Cardiac fibroblast (primary cell): ENCODE results near the gene UNC45A.
A peak's percentile ranks its signal among the peaks of the same experiment; 100 is the strongest.

Source experiments
- DNase-seq, 2 donors: peaks; one replicate each; pipeline versions ENCODE4 v3.0.0 to v3.0.0-alpha.2; 2010; ENCODE audit warnings: low read depth in 2 of 2
- H3K4me3 ChIP-seq, 2 donors: replicated peaks in 1 of 2; 1 replicate in 1 of 2; 2 replicates in 1 of 2; pipeline ENCODE4 v1.5.1; 2011; ENCODE audit warnings: low read depth in 2 of 2, low read length in 2 of 2, mild to moderate bottlenecking in 2 of 2, moderate library complexity in 1 of 2
- TF ChIP-seq, protein P1 (sequence below): IDR thresholded peaks from one replicate; pipeline ENCODE4 v1.5.1; 2011; ENCODE audit warnings: low read depth, mild to moderate bottlenecking, low read length, inconsistent platforms

Gene UNC45A

DNA sequence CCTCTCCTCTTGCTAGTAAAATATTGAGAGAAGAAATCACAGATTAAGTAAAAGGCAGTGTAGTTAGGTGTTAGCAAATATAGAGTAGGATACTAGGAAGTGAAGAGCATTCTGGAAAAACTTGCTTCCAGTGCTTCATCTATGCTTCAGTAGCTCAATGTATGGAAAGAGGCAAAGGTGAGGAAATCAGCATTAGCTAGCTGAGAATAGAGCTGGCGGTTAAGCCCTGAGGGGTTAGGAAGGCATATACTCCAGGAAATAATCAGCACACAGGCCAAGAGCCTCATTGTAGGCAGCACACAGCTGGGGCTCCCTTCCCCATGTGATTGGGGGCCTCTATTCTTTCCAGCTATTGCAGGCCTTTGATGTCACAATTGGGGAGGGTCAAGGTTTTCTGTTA is 33.3 kb downstream of the UNC45A start:
- DNase-seq = no peak
- TF ChIP-seq, protein P1, sequence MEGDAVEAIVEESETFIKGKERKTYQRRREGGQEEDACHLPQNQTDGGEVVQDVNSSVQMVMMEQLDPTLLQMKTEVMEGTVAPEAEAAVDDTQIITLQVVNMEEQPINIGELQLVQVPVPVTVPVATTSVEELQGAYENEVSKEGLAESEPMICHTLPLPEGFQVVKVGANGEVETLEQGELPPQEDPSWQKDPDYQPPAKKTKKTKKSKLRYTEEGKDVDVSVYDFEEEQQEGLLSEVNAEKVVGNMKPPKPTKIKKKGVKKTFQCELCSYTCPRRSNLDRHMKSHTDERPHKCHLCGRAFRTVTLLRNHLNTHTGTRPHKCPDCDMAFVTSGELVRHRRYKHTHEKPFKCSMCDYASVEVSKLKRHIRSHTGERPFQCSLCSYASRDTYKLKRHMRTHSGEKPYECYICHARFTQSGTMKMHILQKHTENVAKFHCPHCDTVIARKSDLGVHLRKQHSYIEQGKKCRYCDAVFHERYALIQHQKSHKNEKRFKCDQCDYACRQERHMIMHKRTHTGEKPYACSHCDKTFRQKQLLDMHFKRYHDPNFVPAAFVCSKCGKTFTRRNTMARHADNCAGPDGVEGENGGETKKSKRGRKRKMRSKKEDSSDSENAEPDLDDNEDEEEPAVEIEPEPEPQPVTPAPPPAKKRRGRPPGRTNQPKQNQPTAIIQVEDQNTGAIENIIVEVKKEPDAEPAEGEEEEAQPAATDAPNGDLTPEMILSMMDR = no peak
- no peak overlapping the region for H3K4me3 ChIP-seq

DNA sequence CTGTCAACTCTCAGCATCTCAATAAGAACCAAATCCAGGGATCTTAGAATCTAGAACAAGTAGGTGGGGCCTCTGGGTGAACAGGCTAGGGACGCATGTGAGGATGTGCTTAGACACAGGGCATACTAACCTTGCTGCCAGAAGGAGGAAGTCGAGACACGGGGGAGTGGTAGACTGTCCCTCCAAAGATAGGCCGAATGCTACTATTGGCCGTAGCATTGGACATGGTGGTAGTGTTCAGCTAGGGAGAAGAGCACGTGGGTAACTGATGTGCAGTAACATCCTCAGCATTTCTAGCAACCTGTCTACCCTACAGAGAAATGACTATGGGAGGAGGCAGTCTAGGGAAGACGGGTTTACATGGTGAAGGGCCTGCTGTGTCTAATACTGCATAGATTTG is 35.2 kb downstream of the UNC45A start:
- H3K4me3 ChIP-seq = no peak overlapping the region
- no peak for DNase-seq
- TF ChIP-seq, protein P1 = no peak

DNA sequence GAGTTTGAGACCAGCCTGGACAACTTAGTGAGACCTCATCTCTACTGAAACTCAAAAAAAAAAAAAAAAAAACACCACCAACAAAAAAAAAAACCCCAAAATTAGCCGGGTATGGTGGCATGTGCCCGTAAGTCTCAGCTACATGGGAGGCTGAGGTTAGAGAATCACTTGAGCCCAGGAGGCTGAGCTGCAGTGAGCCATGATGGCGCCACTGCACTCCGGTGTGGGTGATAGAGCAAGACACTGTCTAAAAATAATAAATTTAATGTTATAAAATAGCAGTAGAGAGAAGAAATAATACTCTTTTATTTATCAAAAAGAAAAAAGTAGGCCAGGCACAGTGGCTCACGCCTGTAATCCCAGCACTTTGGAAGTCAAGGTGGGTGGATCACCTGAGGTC is 37.0 kb downstream of the UNC45A start:
- DNase-seq = no peak
- H3K4me3 ChIP-seq = no peak overlapping the region
- TF ChIP-seq, protein P1 = no peak

DNA sequence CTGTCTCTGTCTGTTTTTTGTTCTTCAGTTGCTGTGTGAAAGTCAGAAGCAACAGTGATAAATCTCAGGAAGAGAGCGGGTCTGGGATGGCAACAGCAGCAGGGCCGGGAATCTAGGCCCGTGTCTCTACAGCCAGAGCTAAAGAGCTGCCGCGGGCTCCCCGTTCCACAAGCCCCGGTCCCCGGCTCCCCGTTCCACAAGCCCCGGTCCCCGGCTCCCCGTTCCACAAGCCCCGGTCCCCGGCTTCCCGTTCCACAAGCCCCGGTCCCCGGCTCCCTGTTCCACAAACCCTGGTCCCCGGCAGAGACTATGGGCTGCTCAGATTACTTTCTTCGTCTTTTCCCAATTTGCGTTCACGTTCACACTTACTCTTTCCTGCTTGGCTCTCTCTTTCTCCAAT is 39.1 kb downstream of the UNC45A start:
- TF ChIP-seq, protein P1 = no peak
- no peak for DNase-seq
- no peak overlapping the region for H3K4me3 ChIP-seq

DNA sequence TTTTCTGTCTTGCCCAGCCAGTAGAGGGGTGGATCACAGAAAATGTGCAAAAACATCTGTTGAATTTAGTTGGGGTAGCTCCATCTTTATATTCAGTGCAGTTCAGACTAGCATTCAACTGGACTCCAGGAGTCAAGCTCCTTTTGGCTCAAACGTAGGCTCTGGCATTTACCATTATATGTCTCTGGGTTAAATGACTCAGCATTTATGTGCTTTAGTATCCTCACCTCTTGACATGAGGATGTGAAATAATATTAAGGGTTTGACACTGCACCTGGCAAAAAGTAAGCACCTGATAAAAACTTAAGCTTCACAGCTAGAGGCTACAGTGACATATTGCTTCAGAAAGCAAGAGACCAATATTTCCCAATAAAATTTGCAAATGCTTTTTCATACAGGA is 44.5 kb downstream of the UNC45A start:
- TF ChIP-seq, protein P1 = no peak
- no peak overlapping the region for H3K4me3 ChIP-seq
- DNase-seq = no peak

DNA sequence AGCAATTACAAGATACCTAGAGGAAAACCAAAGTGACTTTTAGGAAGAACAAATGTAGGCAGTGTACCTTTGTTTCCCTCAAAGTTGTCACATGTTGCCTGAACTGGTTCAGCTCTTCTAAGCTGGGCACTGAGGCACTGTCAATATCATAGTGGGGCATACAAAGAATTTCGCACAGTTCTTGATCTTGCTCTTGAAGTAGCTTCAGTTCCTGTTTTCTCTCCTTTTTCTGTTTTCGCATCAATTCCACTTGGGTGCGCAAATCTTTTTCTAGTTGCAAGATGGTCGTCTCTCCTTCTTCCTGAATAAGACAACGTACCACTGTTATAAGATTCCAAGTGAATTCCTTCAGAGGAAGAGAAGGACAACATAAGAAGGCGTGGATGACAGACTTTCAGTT is 46.6 kb downstream of the UNC45A start:
- H3K4me3 ChIP-seq = no peak overlapping the region
- TF ChIP-seq, protein P1 = no peak
- DNase-seq = no peak

DNA sequence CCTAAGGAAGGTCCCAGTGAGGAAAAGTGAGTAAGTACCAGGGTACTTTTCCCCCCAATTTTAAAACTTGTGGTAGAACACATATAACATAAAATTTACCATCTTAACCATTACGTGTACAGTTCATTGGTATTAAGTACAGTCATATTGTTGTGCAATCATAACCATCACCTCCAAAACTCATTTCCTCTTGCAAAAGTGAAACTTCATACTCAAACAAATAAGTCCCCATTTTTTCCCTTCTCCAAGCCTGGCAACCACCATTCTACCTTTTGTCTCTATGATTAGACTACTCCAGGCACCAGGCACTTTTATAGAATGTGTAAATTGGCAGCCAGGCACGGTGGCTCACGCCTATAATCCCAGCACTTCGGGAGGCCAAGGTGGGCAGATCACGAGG is 47.0 kb downstream of the UNC45A start:
- DNase-seq = peak; percentile 50 to 73
- no peak overlapping the region for H3K4me3 ChIP-seq
- TF ChIP-seq, protein P1 = no peak
